Fibroblast of mammary gland (primary cell): ENCODE results near the gene POLRMT.

ENCODE experiments used
- DNase-seq: peaks from one replicate; pipeline ENCODE4 v3.0.0-alpha.2; 2010; ENCODE audit warnings: low read depth
- H3K4me3 ChIP-seq: 2 replicates; pipeline ENCODE4 v1.5.1; 2011; ENCODE audit warnings: low read depth, mild to moderate bottlenecking, low read length, moderate library complexity; ENCODE audit not compliant: control insufficient read depth
- TF ChIP-seq, protein P1 (sequence below): conservative IDR thresholded peaks from 2 replicates; pipeline ENCODE4 v1.5.1; 2011; ENCODE audit warnings: low read depth, low read length, inconsistent platforms; ENCODE audit not compliant: control insufficient read depth, insufficient read depth

The POLRMT gene

DNA sequence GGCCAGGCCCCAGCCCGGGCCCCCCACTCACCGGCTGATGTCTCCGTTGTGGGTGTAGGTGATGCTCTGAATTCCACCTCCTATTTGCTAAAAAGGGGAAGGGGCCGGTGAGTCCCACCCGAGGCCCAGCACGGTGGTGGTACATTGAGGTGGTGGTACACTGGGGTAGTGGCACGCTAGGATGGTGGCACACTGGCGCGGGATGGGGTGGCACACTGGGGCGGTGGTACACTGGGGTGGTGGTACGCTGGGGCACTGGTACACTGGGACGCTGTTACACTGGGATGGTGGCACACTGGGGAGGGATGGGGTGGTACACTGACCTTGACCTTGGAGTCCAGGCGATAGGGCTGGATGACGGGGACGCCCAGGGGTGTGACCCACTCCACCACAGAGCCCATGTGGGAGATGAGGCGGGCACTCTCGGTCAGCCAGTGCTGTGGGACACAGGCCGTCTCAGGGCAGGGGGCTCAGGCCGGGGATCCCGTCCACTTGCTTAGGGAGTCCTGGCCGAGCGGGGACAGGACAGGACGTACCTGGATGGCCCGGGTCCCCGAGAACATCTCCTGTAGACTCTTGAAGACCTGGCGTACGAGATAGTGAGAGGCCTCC lies 14.6 kb downstream of the POLRMT start:
- TF ChIP-seq, protein P1, sequence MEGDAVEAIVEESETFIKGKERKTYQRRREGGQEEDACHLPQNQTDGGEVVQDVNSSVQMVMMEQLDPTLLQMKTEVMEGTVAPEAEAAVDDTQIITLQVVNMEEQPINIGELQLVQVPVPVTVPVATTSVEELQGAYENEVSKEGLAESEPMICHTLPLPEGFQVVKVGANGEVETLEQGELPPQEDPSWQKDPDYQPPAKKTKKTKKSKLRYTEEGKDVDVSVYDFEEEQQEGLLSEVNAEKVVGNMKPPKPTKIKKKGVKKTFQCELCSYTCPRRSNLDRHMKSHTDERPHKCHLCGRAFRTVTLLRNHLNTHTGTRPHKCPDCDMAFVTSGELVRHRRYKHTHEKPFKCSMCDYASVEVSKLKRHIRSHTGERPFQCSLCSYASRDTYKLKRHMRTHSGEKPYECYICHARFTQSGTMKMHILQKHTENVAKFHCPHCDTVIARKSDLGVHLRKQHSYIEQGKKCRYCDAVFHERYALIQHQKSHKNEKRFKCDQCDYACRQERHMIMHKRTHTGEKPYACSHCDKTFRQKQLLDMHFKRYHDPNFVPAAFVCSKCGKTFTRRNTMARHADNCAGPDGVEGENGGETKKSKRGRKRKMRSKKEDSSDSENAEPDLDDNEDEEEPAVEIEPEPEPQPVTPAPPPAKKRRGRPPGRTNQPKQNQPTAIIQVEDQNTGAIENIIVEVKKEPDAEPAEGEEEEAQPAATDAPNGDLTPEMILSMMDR, result no peak

DNA sequence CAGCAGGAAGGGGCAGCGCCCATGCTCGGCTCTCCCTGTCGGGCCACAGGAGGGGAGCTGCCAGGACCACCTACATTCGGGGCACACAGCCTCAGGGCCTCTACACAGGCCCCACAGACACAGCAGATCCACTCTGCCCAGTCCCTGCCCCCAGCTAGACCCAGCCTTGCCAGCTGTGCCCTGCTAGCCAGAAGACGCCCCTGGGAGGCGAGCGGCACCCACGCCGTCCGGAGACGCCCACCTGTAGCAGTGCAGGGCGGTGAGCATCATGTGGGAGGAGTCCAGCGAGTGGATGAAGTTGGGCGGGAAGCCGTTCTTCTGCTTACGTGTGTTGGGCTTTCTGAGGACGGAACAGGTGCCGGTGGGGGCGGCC lies 15.1 kb downstream of the POLRMT start:
- no peak for DNase-seq
- TF ChIP-seq, protein P1, result no peak
- H3K4me3 ChIP-seq, result no peak overlapping the region

More for the DNA sequence above, 14.6 kb downstream of the POLRMT start:
- no peak for DNase-seq
- H3K4me3 ChIP-seq, result no peak overlapping the region

- TF ChIP-seq, protein P1, result no peak
- DNase-seq, result no peak
- no peak overlapping the region for H3K4me3 ChIP-seq
Observed at GRCh38 chr19:617551-618246, 15.6 kb downstream of the POLRMT start.

GRCh38 chr19:616747-617526 lies 16.4 kb downstream of the POLRMT start:
- TF ChIP-seq, protein P1, result no peak
- DNase-seq, result no peak
- no peak overlapping the region for H3K4me3 ChIP-seq

DNA sequence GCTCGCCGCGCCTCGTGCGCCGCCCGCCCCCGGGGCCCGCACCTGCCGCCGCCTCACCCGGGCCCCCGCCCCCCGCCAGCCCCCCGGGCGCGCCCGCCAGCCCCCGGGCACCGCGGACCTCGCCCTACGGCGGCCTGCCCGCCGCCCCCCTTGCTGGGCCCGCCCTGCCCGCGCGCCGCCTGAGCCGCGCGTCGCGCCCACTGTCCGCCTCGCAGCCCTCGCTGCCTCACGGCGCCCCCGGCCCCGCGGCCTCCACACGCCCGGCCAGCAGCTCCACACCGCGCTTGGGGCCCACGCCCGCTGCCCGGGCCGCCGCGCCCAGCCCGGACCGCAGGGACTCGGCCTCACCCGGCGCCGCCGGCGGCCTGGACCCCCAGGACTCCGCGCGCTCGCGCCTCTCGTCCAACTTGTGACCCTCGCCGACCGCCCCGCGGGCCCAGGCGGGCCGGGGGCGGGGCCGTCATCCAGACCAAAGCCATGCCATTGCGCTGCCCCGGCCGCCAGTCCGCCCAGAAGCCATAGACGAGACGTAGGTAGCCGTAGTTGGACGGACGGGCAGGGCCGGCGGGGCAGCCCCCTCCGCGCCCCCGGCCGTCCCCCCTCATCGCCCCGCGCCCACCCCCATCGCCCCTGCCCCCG lies 17.2 kb downstream of the POLRMT start:
- TF ChIP-seq, protein P1, result no peak
- DNase-seq, result no peak
- no peak overlapping the region for H3K4me3 ChIP-seq

DNA sequence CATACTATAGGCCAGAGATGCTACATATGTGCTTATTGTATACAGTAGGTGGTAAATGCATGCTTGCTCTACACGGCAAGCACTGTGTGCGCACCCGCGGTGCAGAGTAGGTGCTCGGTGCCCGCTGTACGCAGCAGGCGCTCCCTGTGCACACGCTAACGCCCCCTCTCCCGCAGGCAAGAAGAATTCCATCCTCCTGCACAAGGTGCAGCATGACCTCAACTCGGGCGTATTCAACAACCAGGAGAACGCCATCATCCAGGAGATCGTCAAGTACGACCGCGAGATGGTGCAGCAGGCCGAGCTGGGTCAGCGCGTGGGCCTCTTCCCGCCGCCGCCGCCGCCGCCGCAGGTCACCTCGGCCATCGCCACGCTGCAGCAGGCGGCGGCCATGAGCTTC lies 17.7 kb downstream of the POLRMT start:
- peak; percentile 26 for DNase-seq
- H3K4me3 ChIP-seq, result no peak overlapping the region
- TF ChIP-seq, protein P1, result no peak
